ENCODE results near the gene TAF7L. TPM values are rescaled to one million over a fixed set of nuclear protein-coding genes. Genes with fewer than 3 reads are reported as not detected.

Gene TAF7L
- total RNA-seq, 6 donors from 2014 or later = not detected

GRCh38 chrX:101262590-101262989, 28.5 kb downstream of the TAF7L start:
- DNase-seq = no peak
- Histone ChIP-seq H3K36me3 (no peaks in the 10 kb centered on the region), H3K27me3 (no peaks in the 10 kb centered on the region), H3K9me3 (no peaks in the 10 kb centered on the region), H3K27ac (no peak overlapping the region), H3K4me3 (no peak overlapping the region), H3K4me1 (no peaks in the 10 kb centered on the region)
- ATAC-seq (ENCODE audit: low FRiP score in 2 of 2) = no peak
- 82 to 100% methylated on average over 3 to 4 of the region's 4 CpGs for WGBS, 2 donors
- no peak for TF ChIP-seq EP300 (IDR thresholded peaks at IDR 0.05)
- TF ChIP-seq CTCF (IDR thresholded peaks at IDR 0.05) = no peak
- no peak for TF ChIP-seq POLR2AphosphoS5 (IDR thresholded peaks at IDR 0.05)
- no peak for TF ChIP-seq POLR2A (IDR thresholded peaks at IDR 0.05)

- no peak for DNase-seq
- Histone ChIP-seq H3K27me3 (no peaks in the 10 kb centered on the region), H3K9me3 (no peaks in the 10 kb centered on the region), H3K4me1 (no peaks in the 10 kb centered on the region), H3K36me3 (no peaks in the 10 kb centered on the region), H3K4me3 (no peak overlapping the region), H3K27ac (no peak overlapping the region)
- WGBS, 2 donors = 66 to 76% methylated on average over 2 to 4 of the region's 4 CpGs
- no peak for ATAC-seq (ENCODE audit: low FRiP score in 2 of 2)
- no peak for TF ChIP-seq EP300 (IDR thresholded peaks at IDR 0.05)
- TF ChIP-seq CTCF (IDR thresholded peaks at IDR 0.05) = no peak
- TF ChIP-seq POLR2A (IDR thresholded peaks at IDR 0.05) = no peak
- TF ChIP-seq POLR2AphosphoS5 (IDR thresholded peaks at IDR 0.05) = no peak
Observed at GRCh38 chrX:101260435-101260834, 30.7 kb downstream of the TAF7L start.

GRCh38 chrX:101258259-101258581, 32.9 kb downstream of the TAF7L start:
- Histone ChIP-seq H3K4me1 (no peaks in the 10 kb centered on the region), H3K27me3 (no peaks in the 10 kb centered on the region), H3K4me3 (no peak overlapping the region), H3K9me3 (no peaks in the 10 kb centered on the region), H3K27ac (no peak overlapping the region), H3K36me3 (no peaks in the 10 kb centered on the region)
- ATAC-seq (ENCODE audit: low FRiP score in 2 of 2) = no peak
- TF ChIP-seq CTCF (IDR thresholded peaks at IDR 0.05) = no peak
- TF ChIP-seq EP300 (IDR thresholded peaks at IDR 0.05) = no peak
- TF ChIP-seq POLR2AphosphoS5 (IDR thresholded peaks at IDR 0.05) = no peak
- no peak for TF ChIP-seq POLR2A (IDR thresholded peaks at IDR 0.05)
- 86 to 98% methylated on average over 6 to 8 of the region's 11 CpGs for WGBS, 2 donors
- DNase-seq = no peak

- Histone ChIP-seq H3K27me3 (no peaks in the 10 kb centered on the region), H3K27ac (no peak overlapping the region), H3K4me3 (no peak overlapping the region), H3K4me1 (no peaks in the 10 kb centered on the region), H3K36me3 (no peaks in the 10 kb centered on the region), H3K9me3 (no peaks in the 10 kb centered on the region)
- ATAC-seq (ENCODE audit: low FRiP score in 2 of 2) = no peak
- DNase-seq = no peak
- no peak for TF ChIP-seq CTCF (IDR thresholded peaks at IDR 0.05)
- no peak for TF ChIP-seq POLR2AphosphoS5 (IDR thresholded peaks at IDR 0.05)
- no peak for TF ChIP-seq POLR2A (IDR thresholded peaks at IDR 0.05)
- TF ChIP-seq EP300 (IDR thresholded peaks at IDR 0.05) = no peak
- 68 to 78% methylated on average over 4 of the region's 4 CpGs for WGBS, 2 donors
Observed at GRCh38 chrX:101257448-101258258, 33.5 kb downstream of the TAF7L start.

- Histone ChIP-seq H3K36me3 (no peaks in the 10 kb centered on the region), H3K4me1 (no peaks in the 10 kb centered on the region), H3K27ac (no peak overlapping the region), H3K4me3 (no peak overlapping the region), H3K27me3 (no peaks in the 10 kb centered on the region), H3K9me3 (no peaks in the 10 kb centered on the region)
- 83 to 90% methylated on average over 1 to 2 of the region's 2 CpGs for WGBS, 2 donors
- no peak for DNase-seq
- ATAC-seq (ENCODE audit: low FRiP score in 2 of 2) = no peak
- TF ChIP-seq CTCF (IDR thresholded peaks at IDR 0.05) (no peak), POLR2A (IDR thresholded peaks at IDR 0.05) (no peak), EP300 (IDR thresholded peaks at IDR 0.05) (no peak), POLR2AphosphoS5 (IDR thresholded peaks at IDR 0.05) (no peak)
Observed at GRCh38 chrX:101252634-101253033, 38.5 kb downstream of the TAF7L start.
